PC-3 (cell line): ENCODE data around the gene GREM1. TPM values are rescaled to one million over a fixed set of nuclear protein-coding genes. Genes with fewer than 3 reads are reported as not detected.

Experiments used
- ATAC-seq: fragments of 200-7000 bp; cut with Tn5 transposase; 2 replicates; pipeline ENCODE4 v1.9.1; 2020; ENCODE audit warnings: mild to moderate bottlenecking, moderate library complexity
- BruUV-seq: library from RNA; stranded (reverse); fragments of 400-500 nt; replicated peaks from 2 replicates; lab custom pipeline; 2021; lab: Mats Ljungman, UMichigan
- CTCF ChIA-PET: fragments of 300-600 bp; sonication (Branson Sonifier 250); formaldehyde crosslinking; loops from one replicate; lab custom pipeline; 2022; ENCODE audit warnings: antibody characterized with exemption; lab: Charles Lee
- POLR2A ChIA-PET: fragments of 300-600 bp; sonication (Branson Sonifier 250); formaldehyde crosslinking; loops from one replicate; lab custom pipeline; 2022; ENCODE audit warnings: antibody characterized with exemption; ENCODE audit not compliant: unreplicated experiment; lab: Charles Lee
- DNase-seq: peaks from one replicate; pipeline ENCODE4 v3.0.0-alpha.2; 2015
- H2AFZ ChIP-seq: fragments of 300-600 bp; sonication (generic); 2 replicates; pipeline ENCODE4 v1.6.0; 2016; ENCODE audit warnings: antibody characterized with exemption, low read length
- H3F3A ChIP-seq: fragments of 300-600 bp; sonication (generic); one replicate; pipeline ENCODE4 v1.6.0; 2017; ENCODE audit warnings: antibody characterized with exemption, low read length, control low read depth, mild to moderate bottlenecking; ENCODE audit not compliant: unreplicated experiment
- H3K27ac ChIP-seq: fragments of 300-600 bp; sonication (generic); 2 replicates; pipeline ENCODE4 v1.5.1; 2016; ENCODE audit warnings: mild to moderate bottlenecking, low read length
- H3K27me3 ChIP-seq: fragments of 300-600 bp; sonication (generic); 2 replicates; pipeline ENCODE4 v1.6.1; 2016; ENCODE audit warnings: low read length, mixed read lengths
- H3K36me3 ChIP-seq: fragments of 300-600 bp; sonication (generic); 2 replicates; pipeline ENCODE4 v1.6.1; 2016; ENCODE audit warnings: low read depth, mixed run types, low read length, mixed read lengths
- H3K4me1 ChIP-seq: fragments of 300-600 bp; sonication (generic); 2 replicates; pipeline ENCODE4 v1.5.1; 2016; ENCODE audit warnings: low read length; ENCODE audit not compliant: insufficient read depth
- H3K4me2 ChIP-seq: fragments of 300-600 bp; sonication (generic); 2 replicates; pipeline ENCODE4 v1.6.0; 2016; ENCODE audit warnings: low read length
- H3K4me3 ChIP-seq: fragments of 300-600 bp; sonication (generic); 2 replicates; pipeline ENCODE4 v1.5.1; 2016; ENCODE audit warnings: mild to moderate bottlenecking, low read length, mixed read lengths
- H3K79me2 ChIP-seq: fragments of 300-600 bp; sonication (generic); 2 replicates; pipeline ENCODE4 v1.6.1; 2017; ENCODE audit warnings: low read length, mixed read lengths
- H3K9ac ChIP-seq: fragments of 300-600 bp; sonication (generic); 2 replicates; pipeline ENCODE4 v1.6.0; 2016; ENCODE audit warnings: mild to moderate bottlenecking, low read length
- H3K9me2 ChIP-seq: fragments of 300-600 bp; sonication (generic); replicated peaks from 2 replicates; pipeline ENCODE4 v1.6.1; 2016; ENCODE audit warnings: mixed run types, low read length, mixed read lengths
- H3K9me3 ChIP-seq: fragments of 300-600 bp; sonication (generic); 2 replicates; pipeline ENCODE4 v1.6.1; 2016; ENCODE audit warnings: low read length, mixed read lengths
- H4K20me1 ChIP-seq: fragments of 300-600 bp; sonication (generic); 2 replicates; pipeline ENCODE4 v1.6.1; 2016; ENCODE audit warnings: low read length, mixed read lengths
- EZH2 ChIP-seq: fragments of 300-600 bp; sonication (generic); IDR thresholded peaks from one replicate; pipeline ENCODE4 v1.6.1; 2017; ENCODE audit warnings: antibody characterized with exemption, mild to moderate bottlenecking, low read length; ENCODE audit not compliant: unreplicated experiment
- EZH2phosphoT487 ChIP-seq: fragments of 300-600 bp; sonication (generic); IDR thresholded peaks from 2 replicates; pipeline ENCODE4 v1.6.1; 2018; ENCODE audit warnings: mild to moderate bottlenecking, antibody characterized with exemption, low read length, borderline replicate concordance
- intact Hi-C: fragments of 100-400 bp; cut with micrococcal nuclease; formaldehyde crosslinking; loops from 2 replicates; pipeline ENCODE4 v1.9.0; 2023
- total RNA-seq: library from RNA; depleted of rRNA; stranded (reverse); fragments of >200 nt; gene quantifications from 2 replicates; pipeline ENCODE4 v1.2.3, GENCODE V29; 2014
- TF ChIP-seq, protein P1 (sequence below): fragments of 300-600 bp; sonication (generic); conservative IDR thresholded peaks from 2 replicates; pipeline ENCODE4 v1.5.1; 2017; ENCODE audit warnings: antibody characterized with exemption, low read depth, mild to moderate bottlenecking, low read length

GREM1 gene
- total RNA-seq, 1 experiment from 2014 or later = 1.6 TPM

GRCh38 chr15:32784581-32784980 lies 66.8 kb downstream of the GREM1 start:
- Histone ChIP-seq H3K27me3 (no peaks in the 10 kb centered on the region), H4K20me1 (no peaks in the 10 kb centered on the region), H3K4me3 (no peak overlapping the region), H2AFZ (no peak overlapping the region), H3K4me2 (no peak overlapping the region), H3F3A (no peaks in the 10 kb centered on the region), H3K9ac (no peak overlapping the region), H3K36me3 (no peaks in the 10 kb centered on the region), H3K4me1 (peaks cover 29% of the 10 kb centered on the region), H3K79me2 (no peaks in the 10 kb centered on the region), H3K9me3 (no peaks in the 10 kb centered on the region), H3K27ac (no peak overlapping the region), H3K9me2 (no peaks in the 10 kb centered on the region)
- CTCF ChIA-PET = interaction anchor here (0.6 kb wide), 1 partner anchor 152 kb away, joined by 5 read pairs; no protein-coding TSS in a partner anchor
- no TSS peak for BruUV-seq
- intact Hi-C loops = no loop called here
- ATAC-seq = no peak
- POLR2A ChIA-PET = no interaction called here
- DNase-seq = peak; percentile 38
- TF ChIP-seq EZH2phosphoT487 (no peak), EZH2 (no peak)
- TF ChIP-seq, protein P1, sequence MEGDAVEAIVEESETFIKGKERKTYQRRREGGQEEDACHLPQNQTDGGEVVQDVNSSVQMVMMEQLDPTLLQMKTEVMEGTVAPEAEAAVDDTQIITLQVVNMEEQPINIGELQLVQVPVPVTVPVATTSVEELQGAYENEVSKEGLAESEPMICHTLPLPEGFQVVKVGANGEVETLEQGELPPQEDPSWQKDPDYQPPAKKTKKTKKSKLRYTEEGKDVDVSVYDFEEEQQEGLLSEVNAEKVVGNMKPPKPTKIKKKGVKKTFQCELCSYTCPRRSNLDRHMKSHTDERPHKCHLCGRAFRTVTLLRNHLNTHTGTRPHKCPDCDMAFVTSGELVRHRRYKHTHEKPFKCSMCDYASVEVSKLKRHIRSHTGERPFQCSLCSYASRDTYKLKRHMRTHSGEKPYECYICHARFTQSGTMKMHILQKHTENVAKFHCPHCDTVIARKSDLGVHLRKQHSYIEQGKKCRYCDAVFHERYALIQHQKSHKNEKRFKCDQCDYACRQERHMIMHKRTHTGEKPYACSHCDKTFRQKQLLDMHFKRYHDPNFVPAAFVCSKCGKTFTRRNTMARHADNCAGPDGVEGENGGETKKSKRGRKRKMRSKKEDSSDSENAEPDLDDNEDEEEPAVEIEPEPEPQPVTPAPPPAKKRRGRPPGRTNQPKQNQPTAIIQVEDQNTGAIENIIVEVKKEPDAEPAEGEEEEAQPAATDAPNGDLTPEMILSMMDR = no peak

DNA sequence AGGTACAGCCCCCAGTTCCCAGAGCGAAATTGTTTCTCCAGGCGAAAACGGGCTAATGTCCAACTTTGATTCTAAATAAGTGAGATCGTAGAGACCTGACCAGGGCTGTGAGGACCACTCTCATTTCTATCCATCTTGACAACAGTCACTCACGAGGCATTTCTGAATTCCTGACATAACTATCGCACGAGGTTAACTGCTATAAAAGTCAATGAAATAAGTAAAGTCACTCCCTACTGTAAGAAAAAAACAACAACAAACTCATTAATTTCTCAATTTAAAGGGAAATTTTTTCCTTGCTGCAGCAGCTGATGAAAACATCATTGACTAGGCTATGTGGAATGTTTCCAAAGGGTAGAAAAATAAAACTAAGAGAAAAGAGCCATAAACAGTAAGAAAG lies 69.1 kb downstream of the GREM1 start:
- peaks cover 42% of the 10 kb centered on the region for H3K4me1 ChIP-seq
- ChIA-PET CTCF (no interaction called here), POLR2A (no interaction called here)
- DNase-seq (no peak), ATAC-seq (no peak)
- no peaks in the 10 kb centered on the region for H3K9me2 ChIP-seq
- H3F3A ChIP-seq = no peaks in the 10 kb centered on the region
- H4K20me1 ChIP-seq = no peaks in the 10 kb centered on the region
- no peak overlapping the region for H3K4me2 ChIP-seq
- no peaks in the 10 kb centered on the region for H3K36me3 ChIP-seq
- no TSS peak for BruUV-seq
- no peak overlapping the region for H2AFZ ChIP-seq
- H3K4me3 ChIP-seq = no peak overlapping the region
- TF ChIP-seq EZH2phosphoT487 (no peak), EZH2 (no peak)
- TF ChIP-seq, protein P1 = no peak
- no peak overlapping the region for H3K27ac ChIP-seq
- intact Hi-C loops = no loop called here
- no peak overlapping the region for H3K9ac ChIP-seq
- no peaks in the 10 kb centered on the region for H3K79me2 ChIP-seq
- no peaks in the 10 kb centered on the region for H3K9me3 ChIP-seq
- H3K27me3 ChIP-seq = no peaks in the 10 kb centered on the region

GRCh38 chr15:32787949-32788348 lies 70.1 kb downstream of the GREM1 start:
- no peak for ATAC-seq
- BruUV-seq = no TSS peak
- H4K20me1 ChIP-seq = no peaks in the 10 kb centered on the region
- no peaks in the 10 kb centered on the region for H3K9me3 ChIP-seq
- TF ChIP-seq, protein P1 = no peak
- TF ChIP-seq EZH2 (no peak), EZH2phosphoT487 (no peak)
- CTCF ChIA-PET = no interaction called here
- no peak overlapping the region for H3K4me2 ChIP-seq
- H3K4me3 ChIP-seq = no peak overlapping the region
- H3K27me3 ChIP-seq = no peaks in the 10 kb centered on the region
- no peak for DNase-seq
- intact Hi-C loops = no loop called here
- peaks cover 42% of the 10 kb centered on the region for H3K4me1 ChIP-seq
- no peak overlapping the region for H3K27ac ChIP-seq
- no peaks in the 10 kb centered on the region for H3K9me2 ChIP-seq
- no peaks in the 10 kb centered on the region for H3K79me2 ChIP-seq
- no peak overlapping the region for H3K9ac ChIP-seq
- POLR2A ChIA-PET = no interaction called here
- no peaks in the 10 kb centered on the region for H3K36me3 ChIP-seq
- H2AFZ ChIP-seq = no peak overlapping the region
- H3F3A ChIP-seq = no peaks in the 10 kb centered on the region
